ENCODE data around the gene FBXL20. TPM values are rescaled to one million over a fixed set of nuclear protein-coding genes. Genes with fewer than 3 reads are reported as not detected.

The FBXL20 gene
- total RNA-seq, 1 donor from 2014 or later = 17.6 TPM

- no peak for DNase-seq
Measured at GRCh38 chr17:39246274-39246673, 155.2 kb downstream of the FBXL20 start.

- peak; percentile 94 for DNase-seq
Measured at GRCh38 chr17:39244600-39245570, 156.5 kb downstream of the FBXL20 start.

- DNase-seq = no peak
Measured at GRCh38 chr17:39244016-39244599, 157.3 kb downstream of the FBXL20 start.

GRCh38 chr17:39243155-39243554 is 158.3 kb downstream of the FBXL20 start:
- no peak for DNase-seq

- DNase-seq = no peak
Measured at GRCh38 chr17:39240631-39241030, 160.8 kb downstream of the FBXL20 start.

GRCh38 chr17:39239640-39240314 is 161.6 kb downstream of the FBXL20 start:
- DNase-seq = peak; percentile 35

- no peak for DNase-seq
Measured at GRCh38 chr17:39238311-39238972, 163.0 kb downstream of the FBXL20 start.

GRCh38 chr17:39237586-39237985 is 163.8 kb downstream of the FBXL20 start:
- DNase-seq = no peak

GRCh38 chr17:39236981-39237441 is 164.4 kb downstream of the FBXL20 start:
- no peak for DNase-seq

- no peak for DNase-seq
Measured at GRCh38 chr17:39236450-39236927, 164.9 kb downstream of the FBXL20 start.

GRCh38 chr17:39235555-39236449 is 165.6 kb downstream of the FBXL20 start:
- DNase-seq = peak; percentile 68

GRCh38 chr17:39231591-39232551 is 169.6 kb downstream of the FBXL20 start:
- no peak for DNase-seq

GRCh38 chr17:39231091-39231561 is 170.3 kb downstream of the FBXL20 start:
- no peak for DNase-seq

- DNase-seq = no peak
Measured at GRCh38 chr17:39230361-39230760, 171.1 kb downstream of the FBXL20 start.

GRCh38 chr17:39229274-39229913 is 172.0 kb downstream of the FBXL20 start:
- no peak for DNase-seq

GRCh38 chr17:39227364-39227919 is 174.0 kb downstream of the FBXL20 start:
- no peak for DNase-seq

GRCh38 chr17:39225959-39226683 is 175.3 kb downstream of the FBXL20 start:
- DNase-seq = peak; percentile 88
